OCI-LY3 (cell line): ENCODE measurements around the gene C13orf46.

Experiments
- H2AFZ ChIP-seq: fragments of 200-600, 300-600 bp; shearing (Covaris generic); 2 replicates; pipeline ENCODE4 v1.6.0; 2014; ENCODE audit warnings: antibody characterized with exemption, low read depth, low read length
- H3K27ac ChIP-seq: fragments of 200-600, 300-600 bp; sonication (generic); 2 replicates; pipeline ENCODE4 v1.5.1; 2014; ENCODE audit warnings: mild to moderate bottlenecking, low read length, moderate library complexity, mixed read lengths
- H3K27me3 ChIP-seq: fragments of 200-600, 300-600 bp; sonication (generic); 2 replicates; pipeline ENCODE4 v1.6.1; 2014; ENCODE audit warnings: low read depth, low read length, mixed read lengths
- H3K36me3 ChIP-seq: fragments of 200-600, 300-600 bp; sonication (generic); replicated peaks from 2 replicates; pipeline ENCODE3; 2014; ENCODE audit warnings: low read depth, low read length, mixed read lengths
- H3K4me1 ChIP-seq: fragments of 300-600, 200-600 bp; sonication (generic); 2 replicates; pipeline ENCODE4 v1.6.1; 2014; ENCODE audit warnings: low read length, mixed read lengths
- H3K4me2 ChIP-seq: fragments of 200-600, 300-600 bp; sonication (generic); 2 replicates; pipeline ENCODE4 v1.6.1; 2014; ENCODE audit warnings: low read length, mixed read lengths
- H3K4me3 ChIP-seq: fragments of 300-600, 200-600 bp; sonication (generic); 2 replicates; pipeline ENCODE4 v1.5.1; 2014; ENCODE audit warnings: antibody characterized with exemption, mild to moderate bottlenecking, low read length, moderate library complexity
- H3K79me2 ChIP-seq: fragments of 300-600, 200-600 bp; shearing (Covaris generic); 2 replicates; pipeline ENCODE4 v1.6.1; 2014; ENCODE audit warnings: mild to moderate bottlenecking, low read length, mixed read lengths
- H3K9ac ChIP-seq: fragments of 300-600, 200-600 bp; shearing (Covaris generic); 2 replicates; pipeline ENCODE4 v1.6.0; 2014; ENCODE audit warnings: mild to moderate bottlenecking, low read length, moderate library complexity
- H3K9me3 ChIP-seq: fragments of 200-600, 300-600 bp; shearing (Covaris generic); 2 replicates; pipeline ENCODE4 v1.6.1; 2014; ENCODE audit warnings: low read length, mixed read lengths; ENCODE audit not compliant: insufficient read depth
- H4K20me1 ChIP-seq: fragments of 200-600, 300-600 bp; sonication (generic); 2 replicates; pipeline ENCODE4 v1.6.1; 2016; ENCODE audit warnings: low read length, mixed read lengths; ENCODE audit not compliant: insufficient read depth
- EZH2phosphoT487 ChIP-seq: fragments of 200-600 bp; shearing (Covaris generic); IDR thresholded peaks from 2 replicates; pipeline ENCODE4 v1.6.1; 2018; ENCODE audit warnings: antibody characterized with exemption, mixed run types, low read depth
- TF ChIP-seq, protein P1 (sequence below): fragments of 200-600, 300-600 bp; sonication (generic); IDR thresholded peaks from 2 replicates; pipeline ENCODE4 v1.5.1; 2014; ENCODE audit warnings: antibody characterized with exemption, low read length, low read depth

C13orf46 gene

DNA sequence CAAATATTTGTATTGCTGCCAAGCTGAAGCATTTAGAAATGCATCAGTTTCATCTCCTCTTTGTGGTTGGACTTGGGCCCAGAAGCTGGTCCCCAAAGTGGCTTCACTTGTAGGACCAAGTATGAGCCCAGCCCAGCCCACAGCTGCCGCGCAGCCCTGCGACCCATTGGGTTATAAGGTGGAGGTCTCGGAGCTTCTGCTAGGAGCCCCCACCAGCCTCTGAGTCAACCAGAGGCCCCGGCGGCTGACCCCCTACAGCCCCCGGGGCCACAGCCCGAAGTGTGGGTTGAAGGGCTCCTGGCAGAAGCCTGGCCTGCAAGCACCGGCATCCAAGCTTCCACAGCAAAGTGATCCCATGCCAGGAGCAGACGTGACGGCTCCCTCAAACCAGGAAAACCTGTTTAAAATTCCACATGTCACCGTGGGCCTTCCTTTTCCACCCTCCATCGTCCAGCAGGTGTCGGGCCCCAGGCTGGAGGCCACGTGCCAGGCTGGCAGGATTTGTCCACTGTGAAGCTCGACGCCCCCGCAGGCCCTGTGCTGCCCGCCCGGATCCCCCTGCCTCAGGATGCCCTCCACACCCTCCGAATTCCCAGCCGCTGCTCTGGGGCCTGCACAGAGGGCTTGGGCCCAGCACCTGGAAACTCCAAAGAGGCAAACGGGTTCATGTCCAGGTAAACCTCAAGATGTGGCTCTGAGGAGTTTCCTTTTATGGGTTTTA is 54.7 kb downstream of the C13orf46 start:
- no peaks in the 10 kb centered on the region for H3K4me1 ChIP-seq
- no peaks in the 10 kb centered on the region for H3K79me2 ChIP-seq
- H3K4me3 ChIP-seq, result no peak overlapping the region
- no peaks in the 10 kb centered on the region for H3K36me3 ChIP-seq
- no peak overlapping the region for H3K9ac ChIP-seq
- no peaks in the 10 kb centered on the region for H3K9me3 ChIP-seq
- no peak overlapping the region for H2AFZ ChIP-seq
- no peaks in the 10 kb centered on the region for H4K20me1 ChIP-seq
- peaks cover 3% of the 10 kb centered on the region; the same call in 1 of the 2 replicates for H3K27me3 ChIP-seq
- TF ChIP-seq, protein P1, sequence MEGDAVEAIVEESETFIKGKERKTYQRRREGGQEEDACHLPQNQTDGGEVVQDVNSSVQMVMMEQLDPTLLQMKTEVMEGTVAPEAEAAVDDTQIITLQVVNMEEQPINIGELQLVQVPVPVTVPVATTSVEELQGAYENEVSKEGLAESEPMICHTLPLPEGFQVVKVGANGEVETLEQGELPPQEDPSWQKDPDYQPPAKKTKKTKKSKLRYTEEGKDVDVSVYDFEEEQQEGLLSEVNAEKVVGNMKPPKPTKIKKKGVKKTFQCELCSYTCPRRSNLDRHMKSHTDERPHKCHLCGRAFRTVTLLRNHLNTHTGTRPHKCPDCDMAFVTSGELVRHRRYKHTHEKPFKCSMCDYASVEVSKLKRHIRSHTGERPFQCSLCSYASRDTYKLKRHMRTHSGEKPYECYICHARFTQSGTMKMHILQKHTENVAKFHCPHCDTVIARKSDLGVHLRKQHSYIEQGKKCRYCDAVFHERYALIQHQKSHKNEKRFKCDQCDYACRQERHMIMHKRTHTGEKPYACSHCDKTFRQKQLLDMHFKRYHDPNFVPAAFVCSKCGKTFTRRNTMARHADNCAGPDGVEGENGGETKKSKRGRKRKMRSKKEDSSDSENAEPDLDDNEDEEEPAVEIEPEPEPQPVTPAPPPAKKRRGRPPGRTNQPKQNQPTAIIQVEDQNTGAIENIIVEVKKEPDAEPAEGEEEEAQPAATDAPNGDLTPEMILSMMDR, result no peak
- TF ChIP-seq EZH2phosphoT487, result no peak
- no peak overlapping the region for H3K4me2 ChIP-seq
- no peak overlapping the region for H3K27ac ChIP-seq

DNA sequence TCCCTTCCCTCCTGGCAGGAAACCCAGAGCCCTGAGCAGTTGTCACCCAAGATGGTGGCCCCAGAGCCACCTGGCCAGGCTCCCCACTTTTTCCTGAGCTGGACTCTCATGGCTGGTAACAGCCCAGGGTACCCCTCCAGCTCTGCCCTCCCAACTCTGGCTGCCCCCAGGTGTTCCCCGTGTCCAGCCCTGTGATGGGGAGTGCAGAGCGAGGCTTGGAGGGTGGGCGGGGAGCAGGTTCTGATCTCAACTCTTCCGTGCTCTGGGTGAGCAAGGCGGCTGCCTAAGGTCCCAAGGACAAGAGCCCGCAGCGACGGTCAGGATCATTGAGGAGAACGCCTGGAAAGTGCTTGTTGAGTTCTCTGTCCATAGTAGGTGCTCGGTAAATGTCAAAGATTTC is 55.3 kb downstream of the C13orf46 start:
- Histone ChIP-seq H3K9me3 (no peaks in the 10 kb centered on the region), H3K36me3 (no peaks in the 10 kb centered on the region), H3K27me3 (no peaks in the 10 kb centered on the region; the same call in 1 of the 2 replicates), H2AFZ (no peak overlapping the region), H3K4me3 (no peak overlapping the region), H3K4me2 (no peak overlapping the region), H3K27ac (no peak overlapping the region), H3K79me2 (no peaks in the 10 kb centered on the region), H4K20me1 (no peaks in the 10 kb centered on the region), H3K9ac (no peak overlapping the region), H3K4me1 (no peaks in the 10 kb centered on the region)
- no peak for TF ChIP-seq EZH2phosphoT487
- TF ChIP-seq, protein P1, result no peak

DNA sequence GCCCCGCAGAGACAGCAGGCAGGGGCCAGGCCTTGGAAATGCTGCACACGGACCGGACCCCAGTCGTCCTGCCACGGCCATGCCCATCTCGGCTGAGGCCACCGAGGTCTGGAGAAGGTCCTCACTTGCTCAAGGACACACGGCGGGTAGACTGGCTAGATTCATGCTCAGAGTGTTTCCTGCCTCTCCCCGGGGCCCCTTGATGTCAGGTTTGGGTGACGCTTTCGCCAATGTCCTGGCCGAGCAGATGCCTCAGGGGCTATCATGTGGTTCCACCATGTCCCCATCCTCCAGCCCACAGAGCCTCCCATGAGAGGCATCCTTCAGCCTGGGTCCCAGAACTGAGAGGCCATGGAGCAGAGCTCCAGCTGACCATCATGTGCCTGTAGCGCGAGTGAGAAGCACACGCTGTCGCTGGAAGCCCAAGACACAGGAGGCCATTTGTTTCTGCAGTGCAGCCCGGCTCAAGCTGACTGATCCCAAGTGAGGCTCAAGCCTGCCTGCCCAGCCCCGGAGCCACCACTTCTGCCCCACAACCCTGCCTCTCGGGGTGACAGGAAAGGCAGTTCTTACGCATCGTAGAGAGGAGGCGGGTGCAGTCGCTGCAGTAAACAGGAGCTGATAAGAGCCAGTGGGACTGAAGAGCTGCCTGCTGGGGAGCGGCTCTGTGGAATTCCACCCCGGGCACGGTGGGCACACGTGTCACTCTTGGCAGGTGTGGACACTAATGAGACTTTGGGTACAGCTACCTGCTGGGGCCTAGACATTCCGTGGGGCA is 56.1 kb downstream of the C13orf46 start:
- Histone ChIP-seq H4K20me1 (no peaks in the 10 kb centered on the region), H3K79me2 (no peaks in the 10 kb centered on the region), H2AFZ (no peak overlapping the region), H3K4me3 (no peak overlapping the region), H3K4me1 (no peaks in the 10 kb centered on the region), H3K36me3 (no peaks in the 10 kb centered on the region), H3K27me3 (peaks cover under 1% of the 10 kb centered on the region; the same call in 1 of the 2 replicates), H3K9ac (no peak overlapping the region), H3K27ac (no peak overlapping the region), H3K4me2 (no peak overlapping the region), H3K9me3 (no peaks in the 10 kb centered on the region)
- no peak for TF ChIP-seq EZH2phosphoT487
- TF ChIP-seq, protein P1, result no peak

DNA sequence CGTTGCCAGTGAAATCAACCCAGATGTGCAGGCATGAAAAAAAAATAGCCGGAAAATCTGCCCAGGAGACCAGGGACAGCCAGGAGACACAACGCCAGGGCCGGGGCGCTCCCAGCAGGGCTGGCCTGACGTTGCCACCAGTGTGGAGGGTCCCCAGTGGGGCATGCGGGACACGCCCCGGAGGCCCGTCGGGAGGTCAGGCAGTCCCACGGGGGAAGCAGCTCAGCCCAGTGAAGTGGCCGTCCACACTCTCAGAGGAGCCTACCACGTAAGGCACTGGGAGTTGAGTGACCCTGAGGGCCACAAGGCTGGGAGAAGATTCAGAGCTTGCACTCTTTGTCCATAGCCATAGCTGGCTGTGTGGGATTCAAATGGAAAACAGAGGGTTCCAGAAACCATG is 56.8 kb downstream of the C13orf46 start:
- Histone ChIP-seq H2AFZ (no peak overlapping the region), H3K27me3 (peaks cover 7% of the 10 kb centered on the region), H3K4me1 (no peaks in the 10 kb centered on the region), H3K27ac (no peak overlapping the region), H3K9me3 (no peaks in the 10 kb centered on the region), H3K4me3 (no peak overlapping the region), H3K9ac (no peak overlapping the region), H4K20me1 (no peaks in the 10 kb centered on the region), H3K79me2 (no peaks in the 10 kb centered on the region), H3K4me2 (no peak overlapping the region), H3K36me3 (no peaks in the 10 kb centered on the region)
- TF ChIP-seq, protein P1, result no peak
- TF ChIP-seq EZH2phosphoT487, result no peak
